Smooth muscle cell (in vitro differentiated cells): ENCODE measurements around the gene PDZK1. TPM values are rescaled to one million over a fixed set of nuclear protein-coding genes. Genes with fewer than 3 reads are reported as not detected.

ENCODE experiments used
- DNase-seq: peaks from one replicate; lab custom pipeline; 2025; ENCODE audit not compliant: unreplicated experiment; lab: John Stamatoyannopoulos, UW
- H2AFZ ChIP-seq: fragments of 200-600 bp; sonication (generic); 2 replicates; pipeline ENCODE4 v1.6.0; 2016; ENCODE audit warnings: antibody characterized with exemption, low read depth, mild to moderate bottlenecking
- H3F3A ChIP-seq: fragments of 200-600 bp; sonication (generic); 2 replicates; pipeline ENCODE4 v1.6.0; 2017; ENCODE audit warnings: antibody characterized with exemption, low read depth
- H3K27ac ChIP-seq: fragments of 200-600 bp; sonication (generic); 2 replicates; pipeline ENCODE4 v1.5.1; 2016; ENCODE audit warnings: low read depth, mild to moderate bottlenecking
- H3K27me3 ChIP-seq: fragments of 200-600 bp; sonication (generic); 2 replicates; pipeline ENCODE4 v1.6.1; 2016; ENCODE audit warnings: low read depth, mild to moderate bottlenecking
- H3K36me3 ChIP-seq: fragments of 200-600 bp; sonication (generic); 2 replicates; pipeline ENCODE4 v1.5.1; 2016; ENCODE audit warnings: low read depth
- H3K4me1 ChIP-seq: fragments of 200-600 bp; sonication (generic); 2 replicates; pipeline ENCODE4 v1.5.1; 2016; ENCODE audit warnings: low read depth
- H3K4me2 ChIP-seq: fragments of 200-600 bp; sonication (generic); 2 replicates; pipeline ENCODE4 v1.6.0; 2016; ENCODE audit warnings: mild to moderate bottlenecking
- H3K4me3 ChIP-seq: fragments of 200-600 bp; sonication (generic); 2 replicates; pipeline ENCODE4 v1.5.1; 2016; ENCODE audit warnings: mild to moderate bottlenecking
- H3K79me2 ChIP-seq: fragments of 200-600 bp; sonication (generic); 2 replicates; pipeline ENCODE4 v1.6.0; 2016; ENCODE audit warnings: low read depth, mild to moderate bottlenecking
- H3K9ac ChIP-seq: fragments of 200-600 bp; sonication (generic); 2 replicates; pipeline ENCODE4 v1.6.0; 2016; ENCODE audit warnings: low read depth
- H3K9me3 ChIP-seq: fragments of 200-600 bp; sonication (generic); replicated peaks from 2 replicates; pipeline ENCODE4 v1.5.1; 2016; ENCODE audit warnings: low read depth
- H4K20me1 ChIP-seq: fragments of 200-600 bp; sonication (generic); 2 replicates; pipeline ENCODE4 v1.6.0; 2016; ENCODE audit warnings: low read depth
- CTCF ChIP-seq: fragments of 200-600 bp; sonication (generic); IDR thresholded peaks from 2 replicates; pipeline ENCODE4 v1.5.1; 2017; ENCODE audit warnings: borderline replicate concordance, mild to moderate bottlenecking, antibody characterized with exemption; ENCODE audit not compliant: insufficient read depth, poor library complexity, severe bottlenecking
- WGBS: methylation state at CpG from one replicate; pipeline ENCODE4 v1.1.7; 2016; ENCODE audit warnings: low lambda C conversion rate; 5-methylcytosine and 5-hydroxymethylcytosine counted together
- polyA plus RNA-seq: library from polyadenylated mRNA; unstranded; fragments of >200 nt; fragmentation: Nextera tagmentation; extraction: Ambion mirVana; gene quantifications from 2 replicates; pipeline ENCODE4 v1.2.1, GENCODE V29; 2016
- total RNA-seq: library from RNA; depleted of rRNA; stranded (reverse); fragments of >200 nt; gene quantifications from 2 replicates; pipeline ENCODE4 v1.2.3, GENCODE V29; 2014

Gene PDZK1
- total and polyA plus RNA-seq, 2 experiments from 2014 or later = 0.45 TPM; not detected in 1

DNA sequence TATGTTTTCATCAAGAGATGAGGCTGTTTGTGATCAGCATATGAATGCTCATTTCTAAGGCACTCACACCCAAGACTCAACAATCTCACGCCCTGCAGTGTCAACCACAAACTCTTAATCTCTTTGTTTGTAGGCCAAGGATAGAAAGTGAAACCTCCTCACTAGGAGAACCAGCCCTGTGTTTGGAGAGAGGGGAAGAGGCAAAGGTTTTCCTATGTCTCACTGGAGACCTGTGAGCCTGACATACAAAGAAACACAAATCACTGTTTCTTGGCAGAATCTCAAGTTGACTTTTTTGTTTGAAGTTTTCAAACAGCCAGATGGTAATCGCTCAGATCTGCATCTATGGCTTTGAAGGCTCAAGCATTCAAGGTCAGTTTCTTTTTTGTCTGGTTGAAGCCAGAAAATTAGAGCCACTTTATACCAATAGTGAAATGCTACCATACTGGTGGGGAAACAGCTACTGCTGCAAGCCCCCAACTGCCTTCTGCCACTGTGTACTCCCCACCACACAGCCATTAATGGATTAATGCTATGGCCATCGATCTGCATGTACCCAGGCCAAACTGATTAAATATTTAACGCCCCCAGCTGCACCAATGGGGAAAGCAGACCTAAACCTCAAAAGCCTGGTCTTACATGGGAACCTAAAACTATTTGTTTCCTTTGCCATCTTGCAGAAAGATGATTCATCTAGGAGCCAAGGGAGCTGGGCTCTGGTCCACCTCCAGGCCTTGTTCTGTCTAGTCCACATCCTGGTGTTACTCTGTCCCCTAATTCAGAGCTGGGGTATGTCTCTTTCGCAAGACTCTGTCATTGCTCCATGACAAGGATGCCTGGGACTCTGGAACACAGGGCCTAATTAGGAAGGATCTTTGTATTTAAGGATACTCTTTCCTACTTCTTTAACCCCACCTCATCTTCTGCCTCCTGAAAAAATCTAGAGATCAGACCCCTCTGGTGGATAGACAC, 16.3 kb downstream of the PDZK1 start:
- 68% methylated on average over 5 of the region's 5 CpGs for WGBS
- Histone ChIP-seq H3K4me1 (no peaks in the 10 kb centered on the region), H3K9ac (no peak overlapping the region), H3K36me3 (no peaks in the 10 kb centered on the region), H3F3A (no peaks in the 10 kb centered on the region), H4K20me1 (no peaks in the 10 kb centered on the region), H3K4me2 (no peak overlapping the region), H3K4me3 (no peak overlapping the region), H3K9me3 (no peaks in the 10 kb centered on the region), H2AFZ (no peak overlapping the region), H3K27me3 (no peaks in the 10 kb centered on the region), H3K27ac (no peak overlapping the region), H3K79me2 (no peaks in the 10 kb centered on the region)
- TF ChIP-seq CTCF = no peak
- DNase-seq = no peak

- Histone ChIP-seq H3K4me1 (no peaks in the 10 kb centered on the region), H2AFZ (no peak overlapping the region), H3K27me3 (no peaks in the 10 kb centered on the region), H3F3A (no peaks in the 10 kb centered on the region), H3K4me3 (no peak overlapping the region), H4K20me1 (no peaks in the 10 kb centered on the region), H3K27ac (no peak overlapping the region), H3K36me3 (no peaks in the 10 kb centered on the region), H3K79me2 (no peaks in the 10 kb centered on the region), H3K4me2 (no peak overlapping the region), H3K9ac (no peak overlapping the region), H3K9me3 (no peaks in the 10 kb centered on the region)
- no peak for DNase-seq
- TF ChIP-seq CTCF = no peak
- WGBS = 95% methylated on average over 6 of the region's 6 CpGs
Observed at GRCh38 chr1:145689922-145690321, 17.2 kb downstream of the PDZK1 start.

DNA sequence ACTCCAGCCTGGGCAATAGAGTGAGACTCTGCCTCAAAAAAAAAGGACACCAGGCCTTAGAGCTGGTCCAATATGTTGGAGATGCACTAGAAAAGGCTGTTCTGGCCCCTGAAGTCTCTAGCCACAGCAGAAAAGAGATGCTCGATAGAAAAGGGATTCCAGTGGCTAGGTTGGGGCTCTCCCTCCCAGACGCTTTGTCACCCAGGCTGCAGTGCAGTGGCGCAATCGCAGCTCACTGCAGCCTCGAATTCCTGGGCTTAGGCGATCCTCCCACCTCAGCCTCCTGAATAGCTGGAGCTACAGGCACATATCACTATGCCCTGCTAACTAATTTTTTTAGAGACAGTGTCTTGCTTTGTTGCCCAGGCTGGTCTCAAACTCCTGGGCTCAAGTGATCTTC, 18.2 kb downstream of the PDZK1 start:
- no peaks in the 10 kb centered on the region for H3K4me1 ChIP-seq
- no peaks in the 10 kb centered on the region for H4K20me1 ChIP-seq
- no peak overlapping the region for H3K9ac ChIP-seq
- no peak for TF ChIP-seq CTCF
- no peak overlapping the region for H3K27ac ChIP-seq
- no peaks in the 10 kb centered on the region for H3K36me3 ChIP-seq
- no peaks in the 10 kb centered on the region for H3F3A ChIP-seq
- WGBS = 97% methylated on average over 6 of the region's 6 CpGs
- H3K27me3 ChIP-seq = no peaks in the 10 kb centered on the region
- no peaks in the 10 kb centered on the region for H3K9me3 ChIP-seq
- H3K79me2 ChIP-seq = no peaks in the 10 kb centered on the region
- no peak overlapping the region for H3K4me3 ChIP-seq
- no peak overlapping the region for H2AFZ ChIP-seq
- H3K4me2 ChIP-seq = no peak overlapping the region
- no peak for DNase-seq
